ENCODE results near the gene DBH.
A peak's percentile ranks its signal among the peaks of the same experiment; 100 is the strongest.

The DBH gene

DNA sequence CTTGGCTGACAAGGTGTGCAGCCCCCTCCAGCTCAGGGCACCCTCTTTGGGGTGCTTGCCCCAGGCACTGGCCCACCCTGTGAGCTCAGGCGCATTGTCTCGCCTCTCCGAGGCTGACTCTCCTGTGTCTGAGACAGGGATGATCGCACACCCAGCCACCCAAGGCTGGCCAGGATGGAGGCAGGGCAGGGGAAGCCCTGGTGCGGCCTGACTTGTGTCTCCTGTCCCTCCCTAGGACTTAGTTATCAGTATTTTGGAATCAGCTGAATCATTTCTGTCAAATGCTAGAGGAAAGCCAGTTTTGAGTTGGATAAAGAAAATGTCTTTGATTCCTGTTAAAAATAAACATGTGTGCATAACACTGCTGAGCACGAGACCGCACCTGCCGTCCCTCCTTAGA, 2.5 kb upstream of the DBH start:
- no peak for DNase-seq (ENCODE audit: low read depth, low spot score)
- no peak overlapping the region for H3K9ac ChIP-seq (ENCODE audit: insufficient read length)
- no peak overlapping the region for H3K4me3 ChIP-seq
- no peak for TF ChIP-seq FOXP2 (optimal IDR thresholded peaks at IDR 0.05; ENCODE audit: control extremely low read depth, extremely low read length, insufficient read depth)
- TF ChIP-seq EZH2 (IDR thresholded peaks at IDR 0.05), result no peak
- no peak for TF ChIP-seq POLR2AphosphoS5 (IDR thresholded peaks at IDR 0.05; ENCODE audit: borderline replicate concordance, low read depth, low read length)
- no peaks in the 10 kb centered on the region for H3K9me3 ChIP-seq (ENCODE audit: low read depth, low read length)
- H3K36me3 ChIP-seq (ENCODE audit: insufficient read depth, low read length), result no peaks in the 10 kb centered on the region
- no peak overlapping the region for H3K27ac ChIP-seq

DNA sequence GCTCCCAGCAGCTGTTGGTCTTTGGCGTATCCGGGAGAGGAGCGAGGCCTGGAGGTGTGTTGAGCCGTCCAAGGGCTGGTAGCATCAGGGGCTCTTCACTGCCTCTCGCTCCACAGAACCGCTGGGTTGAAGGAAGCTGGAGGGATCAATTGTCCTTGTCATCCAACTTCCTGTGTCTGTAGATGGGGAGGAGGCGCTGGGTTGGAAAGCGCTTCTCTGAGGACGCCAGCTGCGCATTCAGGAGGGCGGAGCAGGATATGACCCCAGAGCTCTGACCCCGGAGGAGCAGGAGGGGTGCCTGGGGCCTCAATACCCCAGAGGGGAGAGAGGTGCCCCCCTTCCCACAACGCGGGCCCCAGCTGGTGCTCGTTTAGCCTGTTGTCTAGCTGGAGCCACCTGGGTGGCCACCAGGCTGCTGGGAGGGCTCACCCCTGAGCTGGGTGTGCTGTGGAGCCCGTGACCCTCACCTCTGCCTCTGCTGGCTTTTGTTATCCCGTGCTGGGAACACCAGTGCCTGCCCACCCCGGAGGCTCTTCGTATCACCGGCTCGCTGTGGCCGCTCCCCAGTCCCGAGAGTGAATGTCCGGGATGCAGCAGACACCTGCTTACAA, 2.0 kb upstream of the DBH start:
- H3K4me3 ChIP-seq, result no peak overlapping the region
- H3K27ac ChIP-seq, result no peak overlapping the region
- DNase-seq (ENCODE audit: low read depth, low spot score), result no peak

DNA sequence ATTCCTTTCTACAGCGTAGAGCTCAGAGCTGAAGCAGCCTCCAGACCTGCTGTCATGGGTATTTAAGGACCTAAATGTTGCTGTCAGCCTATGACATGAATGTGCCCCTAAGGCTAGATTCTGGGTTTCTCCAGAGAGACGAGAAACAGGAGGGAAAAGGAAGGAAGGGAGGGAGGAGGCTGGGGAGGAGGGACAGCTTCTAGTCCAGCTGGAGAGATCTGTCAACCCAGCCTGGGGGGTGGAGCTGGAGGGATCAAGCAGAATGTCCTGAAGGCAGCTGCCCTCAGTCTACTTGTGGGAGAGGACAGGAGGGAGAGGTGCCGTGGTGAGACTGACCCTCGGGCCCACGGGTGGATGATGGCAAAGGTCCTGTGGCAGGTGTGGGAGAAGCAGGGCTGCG, 1.1 kb upstream of the DBH start:
- TF ChIP-seq FOXP2 (optimal IDR thresholded peaks at IDR 0.05; ENCODE audit: control extremely low read depth, extremely low read length, insufficient read depth), result no peak
- no peak for TF ChIP-seq POLR2AphosphoS5 (IDR thresholded peaks at IDR 0.05; ENCODE audit: borderline replicate concordance, low read depth, low read length)
- no peak overlapping the region for H3K4me3 ChIP-seq

More for the DNA sequence above, 2.0 kb upstream of the DBH start:
- Histone ChIP-seq H3K9me3 (ENCODE audit: low read depth, low read length) (no peaks in the 10 kb centered on the region), H3K9ac (ENCODE audit: insufficient read length) (no peak overlapping the region), H3K36me3 (ENCODE audit: insufficient read depth, low read length) (no peaks in the 10 kb centered on the region)
- TF ChIP-seq EZH2 (IDR thresholded peaks at IDR 0.05) (no peak), FOXP2 (optimal IDR thresholded peaks at IDR 0.05; ENCODE audit: control extremely low read depth, extremely low read length, insufficient read depth) (no peak), POLR2AphosphoS5 (IDR thresholded peaks at IDR 0.05; ENCODE audit: borderline replicate concordance, low read depth, low read length) (no peak)

DNA sequence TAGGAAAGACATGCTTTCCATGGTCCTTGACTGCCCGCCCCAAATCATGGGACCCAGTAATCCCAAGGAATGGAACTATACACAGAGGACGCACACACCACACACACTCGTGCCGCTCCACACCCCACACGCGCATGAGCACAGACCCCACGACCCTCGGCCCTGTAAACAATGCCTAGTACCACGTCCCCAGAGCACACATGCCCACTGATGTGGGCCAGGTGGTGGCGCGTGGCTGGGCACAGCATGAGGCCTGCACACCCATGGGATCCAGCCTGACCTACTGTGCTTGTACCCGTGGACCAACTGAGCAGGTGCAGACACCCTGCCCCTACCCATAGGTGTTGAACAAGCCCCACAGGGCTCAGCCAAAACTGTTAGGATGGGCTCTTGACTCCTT, 739 bp downstream of the DBH start:
- Histone ChIP-seq H3K4me3 (no peak overlapping the region), H3K9me3 (ENCODE audit: low read depth, low read length) (no peaks in the 10 kb centered on the region), H3K9ac (ENCODE audit: insufficient read length) (no peak overlapping the region), H3K36me3 (ENCODE audit: insufficient read depth, low read length) (no peaks in the 10 kb centered on the region), H3K27ac (no peak overlapping the region)
- no peak for DNase-seq (ENCODE audit: low read depth, low spot score)
- TF ChIP-seq EZH2 (IDR thresholded peaks at IDR 0.05), result no peak

More for the DNA sequence above, 1.1 kb upstream of the DBH start:
- no peak overlapping the region for H3K27ac ChIP-seq
- H3K36me3 ChIP-seq (ENCODE audit: insufficient read depth, low read length), result no peaks in the 10 kb centered on the region
- no peak overlapping the region for H3K9ac ChIP-seq (ENCODE audit: insufficient read length)
- no peaks in the 10 kb centered on the region for H3K9me3 ChIP-seq (ENCODE audit: low read depth, low read length)
- no peak for DNase-seq (ENCODE audit: low read depth, low spot score)

DNA sequence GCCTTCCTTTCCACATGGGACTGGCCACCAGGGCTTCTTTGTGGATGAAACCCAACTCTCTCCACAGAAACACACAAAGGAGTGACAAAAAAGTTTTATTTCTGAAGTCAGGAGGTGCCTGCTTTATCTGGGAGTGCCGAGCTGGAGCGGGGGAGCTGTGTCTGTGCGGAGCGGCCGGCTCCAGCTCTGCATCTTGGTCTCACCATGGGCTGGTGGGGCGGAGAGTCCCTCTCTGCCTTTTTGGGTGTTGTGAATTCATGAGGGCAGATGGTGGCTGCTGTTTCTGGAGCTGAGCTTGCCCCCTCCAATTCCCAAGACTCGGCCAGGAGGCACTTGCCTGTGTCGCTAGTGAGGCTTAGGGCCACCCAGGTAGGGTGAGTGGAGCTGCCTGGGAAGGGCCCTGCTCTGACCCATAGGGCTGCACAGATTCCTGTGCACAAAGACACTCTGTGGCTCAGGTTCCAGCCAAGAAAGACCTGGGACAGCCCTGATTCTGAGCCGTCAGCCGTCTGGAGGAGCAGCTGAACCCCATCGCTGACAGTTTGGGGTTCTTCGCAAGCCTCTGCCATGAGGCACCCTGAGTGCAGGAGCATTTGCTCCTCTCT, 1.4 kb downstream of the DBH start:
- Histone ChIP-seq H3K9ac (ENCODE audit: insufficient read length) (no peak overlapping the region), H3K9me3 (ENCODE audit: low read depth, low read length) (no peaks in the 10 kb centered on the region), H3K27ac (no peak overlapping the region), H3K36me3 (ENCODE audit: insufficient read depth, low read length) (no peaks in the 10 kb centered on the region), H3K4me3 (no peak overlapping the region)
- TF ChIP-seq POLR2AphosphoS5 (IDR thresholded peaks at IDR 0.05; ENCODE audit: borderline replicate concordance, low read depth, low read length) (no peak), FOXP2 (optimal IDR thresholded peaks at IDR 0.05; ENCODE audit: control extremely low read depth, extremely low read length, insufficient read depth) (no peak), EZH2 (IDR thresholded peaks at IDR 0.05) (no peak)
- no peak for DNase-seq (ENCODE audit: low read depth, low spot score)

DNA sequence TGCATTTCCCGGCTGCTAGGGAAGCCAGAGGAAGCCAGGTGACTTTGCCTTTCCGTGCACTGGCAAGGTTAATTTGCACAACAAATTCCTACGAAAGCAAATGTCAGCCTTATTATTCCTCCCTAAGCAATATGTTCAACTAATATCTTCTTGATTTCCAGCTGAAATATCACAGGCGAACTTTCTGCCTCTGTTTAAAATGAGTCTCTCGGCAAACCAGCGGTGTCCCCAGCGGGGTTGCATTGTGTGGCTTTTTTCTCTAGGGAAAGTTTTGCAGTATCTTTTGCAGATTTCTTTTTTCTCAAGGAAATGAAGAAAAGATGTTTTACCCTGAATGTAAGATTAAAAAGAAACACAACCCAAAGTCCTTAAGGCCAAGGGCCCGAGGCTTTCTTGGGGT, 1.9 kb downstream of the DBH start:
- Histone ChIP-seq H3K27ac (no peak overlapping the region), H3K9me3 (ENCODE audit: low read depth, low read length) (no peaks in the 10 kb centered on the region), H3K4me3 (no peak overlapping the region), H3K9ac (ENCODE audit: insufficient read length) (peak overlapping the region; percentile 17), H3K36me3 (ENCODE audit: insufficient read depth, low read length) (no peaks in the 10 kb centered on the region)
- peak; percentile 53 for DNase-seq (ENCODE audit: low read depth, low spot score)
- TF ChIP-seq POLR2AphosphoS5 (IDR thresholded peaks at IDR 0.05; ENCODE audit: borderline replicate concordance, low read depth, low read length), result no peak

DNA sequence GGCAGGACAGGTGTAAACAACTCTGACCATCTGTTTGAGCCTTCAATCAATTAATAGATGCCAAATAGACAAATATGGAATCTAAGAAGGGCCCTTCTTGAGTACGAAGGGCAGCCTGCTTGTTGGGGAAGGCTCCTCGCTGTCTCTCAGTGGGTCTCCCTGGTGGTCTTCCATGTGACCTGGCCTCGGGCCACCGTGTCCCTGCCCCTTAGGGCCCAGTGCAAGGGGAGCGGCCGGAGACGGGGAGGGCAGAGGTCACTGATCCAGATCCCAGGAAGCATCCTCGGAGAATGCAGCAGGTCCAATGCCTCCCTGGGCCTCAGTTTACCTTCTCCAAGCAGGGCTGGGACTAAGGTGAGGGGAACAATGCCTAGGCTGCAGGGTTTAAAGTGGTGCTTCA, 2.5 kb downstream of the DBH start:
- TF ChIP-seq POLR2AphosphoS5 (IDR thresholded peaks at IDR 0.05; ENCODE audit: borderline replicate concordance, low read depth, low read length), result no peak
- TF ChIP-seq EZH2 (IDR thresholded peaks at IDR 0.05), result no peak
- TF ChIP-seq FOXP2 (optimal IDR thresholded peaks at IDR 0.05; ENCODE audit: control extremely low read depth, extremely low read length, insufficient read depth), result no peak
- H3K36me3 ChIP-seq (ENCODE audit: insufficient read depth, low read length), result no peaks in the 10 kb centered on the region
- no peak overlapping the region for H3K4me3 ChIP-seq
- no peak overlapping the region for H3K27ac ChIP-seq
- no peak for DNase-seq (ENCODE audit: low read depth, low spot score)
- no peak overlapping the region for H3K9ac ChIP-seq (ENCODE audit: insufficient read length)
- H3K9me3 ChIP-seq (ENCODE audit: low read depth, low read length), result no peaks in the 10 kb centered on the region

DNA sequence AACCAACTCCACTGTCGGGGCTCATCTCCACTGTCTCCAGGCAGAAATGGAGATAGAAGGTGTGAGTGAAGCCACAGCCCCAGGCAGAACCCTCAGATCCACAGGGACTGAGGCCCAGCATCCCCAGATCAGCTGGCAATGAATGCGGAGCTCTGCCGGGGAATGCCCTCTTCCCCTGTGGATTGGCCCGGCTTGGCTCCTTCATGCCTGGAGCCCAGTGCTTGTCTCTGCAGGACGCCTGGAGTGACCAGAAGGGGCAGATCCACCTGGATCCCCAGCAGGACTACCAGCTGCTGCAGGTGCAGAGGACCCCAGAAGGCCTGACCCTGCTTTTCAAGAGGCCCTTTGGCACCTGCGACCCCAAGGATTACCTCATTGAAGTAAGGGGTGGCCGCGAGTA, 3.5 kb downstream of the DBH start:
- Histone ChIP-seq H3K9ac (ENCODE audit: insufficient read length) (no peak overlapping the region), H3K36me3 (ENCODE audit: insufficient read depth, low read length) (no peaks in the 10 kb centered on the region), H3K4me3 (no peak overlapping the region), H3K27ac (no peak overlapping the region), H3K9me3 (ENCODE audit: low read depth, low read length) (no peaks in the 10 kb centered on the region)
- no peak for DNase-seq (ENCODE audit: low read depth, low spot score)
- TF ChIP-seq FOXP2 (optimal IDR thresholded peaks at IDR 0.05; ENCODE audit: control extremely low read depth, extremely low read length, insufficient read depth) (no peak), POLR2AphosphoS5 (IDR thresholded peaks at IDR 0.05; ENCODE audit: borderline replicate concordance, low read depth, low read length) (no peak), EZH2 (IDR thresholded peaks at IDR 0.05) (no peak)

DNA sequence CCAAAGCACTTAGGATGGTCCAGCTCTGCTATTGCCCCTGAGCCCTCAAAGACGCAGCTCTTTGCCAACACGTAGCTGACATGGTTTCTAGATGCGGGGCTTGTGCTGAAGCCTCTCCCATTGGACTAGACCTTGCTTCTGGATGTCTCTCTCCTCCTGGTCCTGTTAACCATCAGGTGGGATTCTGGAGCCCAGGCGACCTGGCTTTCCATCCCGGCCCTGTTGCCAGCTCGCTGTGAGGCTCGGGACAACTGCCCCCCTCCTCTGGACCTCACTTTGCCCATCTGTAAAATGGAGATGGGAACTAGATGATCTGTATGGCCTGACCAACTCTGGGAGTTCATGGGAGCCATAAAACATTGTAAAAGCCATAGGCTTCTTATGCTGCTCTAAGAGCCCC, 4.0 kb downstream of the DBH start:
- Histone ChIP-seq H3K27ac (no peak overlapping the region), H3K4me3 (no peak overlapping the region), H3K36me3 (ENCODE audit: insufficient read depth, low read length) (no peaks in the 10 kb centered on the region), H3K9me3 (ENCODE audit: low read depth, low read length) (no peaks in the 10 kb centered on the region), H3K9ac (ENCODE audit: insufficient read length) (no peak overlapping the region)
- TF ChIP-seq FOXP2 (optimal IDR thresholded peaks at IDR 0.05; ENCODE audit: control extremely low read depth, extremely low read length, insufficient read depth), result no peak
- no peak for TF ChIP-seq POLR2AphosphoS5 (IDR thresholded peaks at IDR 0.05; ENCODE audit: borderline replicate concordance, low read depth, low read length)
- TF ChIP-seq EZH2 (IDR thresholded peaks at IDR 0.05), result no peak
- no peak for DNase-seq (ENCODE audit: low read depth, low spot score)

Measured in SK-N-MC (cell line).